PFSK-1 (cell line): Measurements from ENCODE around the gene VPS35L.

Source experiments
- FOXP2 ChIP-seq: optimal IDR thresholded peaks from 2 replicates; pipeline ENCODE3; 2011; ENCODE audit warnings: borderline replicate concordance, control low read depth, inconsistent platforms; ENCODE audit not compliant: insufficient read depth; ENCODE audit errors: extremely low read length, extremely low read depth
- POLR2AphosphoS5 ChIP-seq: IDR thresholded peaks from 2 replicates; pipeline ENCODE4 v1.6.1; 2012; ENCODE audit warnings: low read depth, mild to moderate bottlenecking, control low read depth, low read length, moderate library complexity
- REST ChIP-seq, 2 experiments: IDR thresholded peaks; 2 replicates each; pipeline versions ENCODE4 v1.6.1 to v1.8.0; 2011 to 2012; ENCODE audit warnings: low read depth in 2 of 2, low read length in 2 of 2, control low read depth in 1 of 2, inconsistent platforms in 1 of 2, mild to moderate bottlenecking in 1 of 2, moderate library complexity in 1 of 2; ENCODE audit not compliant: insufficient read depth in 1 of 2
- SIN3A ChIP-seq: IDR thresholded peaks from 2 replicates; pipeline ENCODE4 v1.6.1; 2012; ENCODE audit warnings: mild to moderate bottlenecking, low read length, moderate library complexity, borderline replicate concordance; ENCODE audit not compliant: insufficient read depth
- TAF1 ChIP-seq: IDR thresholded peaks from 2 replicates; pipeline ENCODE4 v1.6.1; 2012; ENCODE audit warnings: low read length, control low read depth, borderline replicate concordance; ENCODE audit not compliant: insufficient read depth

The VPS35L gene

DNA sequence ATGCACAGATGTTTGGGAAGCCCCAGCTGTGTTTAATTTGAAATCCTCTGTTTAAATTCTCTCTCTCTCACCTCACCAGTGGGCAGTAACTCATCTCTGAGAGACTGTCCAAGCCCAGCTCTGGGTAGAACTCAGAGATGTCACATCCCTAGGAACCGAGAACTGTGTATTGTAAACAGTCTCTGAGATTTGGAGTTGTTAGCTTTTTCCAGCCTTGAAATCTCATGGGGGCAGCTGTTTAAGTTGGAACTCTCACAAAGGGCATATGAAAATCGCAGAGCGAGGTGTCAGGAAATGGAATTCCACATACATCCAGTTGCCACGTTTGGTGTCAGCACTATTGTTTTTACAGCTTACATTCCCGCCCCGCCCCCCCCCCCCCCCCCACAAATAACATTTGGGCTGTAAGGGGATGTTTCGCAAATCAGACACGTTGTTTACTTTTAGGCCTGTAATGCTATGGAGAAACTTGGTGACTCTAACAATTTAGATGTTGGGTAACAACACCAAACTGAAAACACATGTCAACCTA, 34.3 kb downstream of the VPS35L start:
- TF ChIP-seq REST (IDR thresholded peaks at IDR 0.05; ENCODE audit: insufficient read depth in 1 of 2, low read depth in 2 of 2, low read length in 2 of 2) (no peak), TAF1 (no peak), FOXP2 (no peak), SIN3A (no peak), POLR2AphosphoS5 (no peak)

GRCh38 chr16:19595043-19595767, 39.7 kb downstream of the VPS35L start:
- TF ChIP-seq SIN3A (no peak), FOXP2 (no peak), REST (IDR thresholded peaks at IDR 0.05; ENCODE audit: insufficient read depth in 1 of 2, low read depth in 2 of 2, low read length in 2 of 2) (no peak), POLR2AphosphoS5 (no peak), TAF1 (no peak)

DNA sequence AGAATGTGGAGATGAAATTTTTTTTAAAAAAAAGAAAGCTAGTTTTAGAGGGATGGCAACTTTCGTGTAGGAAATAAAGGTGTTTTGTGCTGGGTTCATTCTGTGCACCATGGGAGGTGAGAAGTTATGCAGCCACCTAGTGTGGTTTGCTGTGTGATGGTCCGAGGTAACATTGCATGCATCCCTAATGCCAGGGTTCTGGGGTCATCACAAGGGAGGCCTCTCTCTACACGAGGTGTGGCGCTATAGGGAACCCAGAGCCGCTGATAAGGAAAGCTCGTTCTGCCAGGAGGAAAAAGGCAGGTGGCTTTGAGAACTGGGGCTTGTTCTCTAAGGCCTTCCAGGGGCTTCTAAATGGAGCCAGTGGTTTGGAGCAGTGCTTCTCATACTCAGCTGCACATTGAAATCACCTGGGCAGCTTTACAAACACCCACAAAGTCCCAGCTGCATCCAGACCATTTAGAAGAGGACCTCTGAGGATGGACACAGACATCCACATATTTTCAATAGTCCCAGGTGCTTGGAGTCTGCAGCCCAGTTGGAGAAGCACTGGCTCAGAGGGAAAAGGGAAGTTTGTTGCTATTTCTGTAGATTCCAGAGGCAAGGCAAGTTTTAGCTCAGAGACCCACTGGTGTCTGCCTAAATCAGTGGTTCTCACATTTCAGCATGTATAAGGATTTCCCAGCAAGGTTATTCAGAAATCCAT, 43.5 kb downstream of the VPS35L start:
- TF ChIP-seq SIN3A: no peak

DNA sequence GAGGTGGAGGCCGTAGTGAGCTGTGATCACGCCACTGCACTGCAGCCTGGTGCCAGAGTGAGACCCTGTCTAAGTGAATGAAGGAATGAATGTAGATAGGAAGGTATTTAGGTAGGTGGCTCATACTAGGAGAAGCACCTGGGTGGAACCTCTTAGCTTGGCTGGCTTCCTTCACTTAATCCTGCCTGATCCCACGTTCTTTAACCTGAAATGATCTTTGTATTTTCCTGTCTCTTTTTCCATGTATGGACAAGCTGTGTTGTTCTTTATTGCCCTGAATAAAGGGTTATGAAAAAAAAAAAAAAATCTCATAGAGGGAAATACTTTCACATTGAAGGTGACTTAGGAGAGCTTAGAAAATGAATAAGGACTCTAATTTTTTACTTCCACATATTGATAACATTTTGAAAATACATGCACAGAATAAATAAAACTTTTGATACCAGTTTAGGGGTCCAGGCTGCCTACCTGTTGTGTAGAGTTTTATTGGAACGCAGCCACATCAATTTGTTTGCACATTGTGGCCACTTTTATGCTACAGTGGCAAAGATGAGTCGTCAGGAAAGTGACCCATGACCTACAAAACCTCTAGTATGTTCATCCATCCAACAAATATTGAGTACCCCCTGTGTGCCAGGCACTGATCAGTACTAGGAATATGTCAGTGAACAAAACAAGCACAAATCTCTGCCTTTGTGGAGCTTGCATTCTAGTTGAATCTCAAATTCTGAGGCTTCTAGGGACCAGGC, 44.6 kb downstream of the VPS35L start:
- TF ChIP-seq FOXP2 (no peak), REST (IDR thresholded peaks at IDR 0.05; ENCODE audit: insufficient read depth in 1 of 2, low read depth in 2 of 2, low read length in 2 of 2) (no peak), POLR2AphosphoS5 (no peak), TAF1 (no peak), SIN3A (no peak)

GRCh38 chr16:19601083-19601976, 45.8 kb downstream of the VPS35L start:
- TF ChIP-seq SIN3A (no peak), POLR2AphosphoS5 (no peak), TAF1 (no peak), REST (IDR thresholded peaks at IDR 0.05; ENCODE audit: insufficient read depth in 1 of 2, low read depth in 2 of 2, low read length in 2 of 2) (no peak), FOXP2 (no peak)
